Subcutaneous abdominal adipose tissue (tissue), 5 donors: ENCODE data around the gene ITSN1.

Experiments
- H3K27ac ChIP-seq: one replicate; pipeline ENCODE4 v1.7.0; 2013; ENCODE audit warnings: low read depth, mild to moderate bottlenecking, inconsistent platforms, low read length, moderate library complexity
- H3K27me3 ChIP-seq, 5 donors: one replicate each; pipeline ENCODE4 v1.7.0; 2013; ENCODE audit warnings: low read length in 5 of 5, inconsistent platforms in 1 of 5; ENCODE audit not compliant: control insufficient read depth in 5 of 5, insufficient read depth in 4 of 5
- H3K36me3 ChIP-seq, 5 donors: one replicate each; pipeline ENCODE4 v1.7.0; 2013; ENCODE audit warnings: low read length in 5 of 5; ENCODE audit not compliant: control insufficient read depth in 5 of 5, insufficient read depth in 5 of 5
- H3K4me1 ChIP-seq, 5 donors: one replicate each; pipeline ENCODE4 v1.7.0; 2013; ENCODE audit warnings: low read length in 5 of 5, mild to moderate bottlenecking in 3 of 5, moderate library complexity in 1 of 5; ENCODE audit not compliant: control insufficient read depth in 5 of 5, insufficient read depth in 5 of 5
- H3K4me3 ChIP-seq, 5 donors: one replicate each; pipeline ENCODE4 v1.7.0; 2013; ENCODE audit warnings: low read length in 5 of 5, low read depth in 1 of 5
- H3K9ac ChIP-seq, 5 donors: one replicate each; pipeline ENCODE4 v1.7.0; 2013; ENCODE audit warnings: low read length in 5 of 5, mild to moderate bottlenecking in 4 of 5, moderate library complexity in 3 of 5
- H3K9me3 ChIP-seq, 5 donors: one replicate each; pipeline ENCODE4 v1.7.0; 2013; ENCODE audit warnings: low read length in 5 of 5; ENCODE audit not compliant: control insufficient read depth in 5 of 5
- donor health status: healthy.
- donor health status: healthy.
- donor health status: healthy.
- donor health status: healthy.
- donor health status: healthy.

ITSN1 gene

DNA sequence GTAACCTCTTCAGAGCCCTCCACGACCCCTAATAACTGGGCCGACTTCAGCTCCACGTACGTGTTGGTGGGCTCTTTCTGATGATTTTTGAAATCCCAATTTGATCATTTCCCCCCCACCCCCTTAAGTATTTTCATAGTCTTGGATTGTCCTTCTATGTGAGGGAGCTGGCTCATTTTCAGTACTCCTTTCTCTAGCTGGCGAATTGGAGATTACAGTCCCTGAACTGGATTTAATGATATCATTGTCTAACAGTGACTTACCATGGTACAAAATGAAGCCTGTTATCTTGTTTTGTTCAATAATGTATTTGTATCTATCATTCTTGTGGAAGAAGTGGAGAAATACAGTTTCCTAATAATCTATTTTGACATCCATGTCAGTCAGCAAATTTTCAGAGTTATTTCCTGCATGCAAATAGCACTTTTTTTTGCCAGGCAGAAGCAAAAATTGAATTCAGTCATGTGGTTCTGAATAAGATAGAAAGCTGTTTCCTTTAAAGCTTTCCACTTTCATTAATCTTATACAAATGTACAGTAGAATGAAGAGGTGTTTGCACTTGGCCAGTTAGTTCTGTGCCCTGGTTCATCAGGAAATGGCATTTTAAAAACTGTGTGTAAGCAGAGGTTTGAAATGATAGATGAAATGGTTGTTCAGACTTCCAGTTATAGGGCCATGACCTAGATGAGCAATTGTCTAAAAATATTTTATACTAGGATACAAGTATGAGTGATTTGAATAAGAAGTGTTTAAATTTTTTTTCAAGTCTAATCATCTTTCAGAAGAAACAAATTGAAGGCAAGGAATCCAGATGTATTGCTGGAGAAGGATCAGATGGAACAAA is 169.1 kb downstream of the ITSN1 start:
- H3K27ac ChIP-seq: peak overlapping the region; percentile 96

DNA sequence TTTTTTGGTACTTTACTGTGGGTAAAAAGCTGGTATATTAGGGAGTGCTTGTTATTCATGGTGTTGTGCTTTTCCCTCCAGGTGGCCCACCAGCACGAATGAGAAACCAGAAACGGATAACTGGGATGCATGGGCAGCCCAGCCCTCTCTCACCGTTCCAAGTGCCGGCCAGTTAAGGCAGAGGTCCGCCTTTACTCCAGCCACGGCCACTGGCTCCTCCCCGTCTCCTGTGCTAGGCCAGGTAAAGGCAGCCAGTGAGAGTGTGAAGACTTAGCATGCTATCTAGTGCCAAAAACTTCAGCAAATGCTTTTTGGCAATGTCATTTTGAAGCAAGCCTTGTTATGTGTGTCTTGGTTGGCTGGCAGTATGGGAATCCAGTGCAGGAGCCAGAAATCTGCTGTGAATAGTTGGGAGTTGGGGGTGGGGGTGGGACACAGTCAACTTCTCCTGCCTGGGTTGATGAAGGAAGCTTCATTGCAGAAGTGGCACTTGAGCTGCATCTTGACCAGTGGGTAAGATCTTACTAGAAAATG is 171.6 kb downstream of the ITSN1 start:
- peaks cover 27 to 51% (median 43%) of the 10 kb centered on the region in 5 donors for H3K36me3 ChIP-seq
- H3K9ac ChIP-seq: peak overlapping the region in 1 of 5 donors; percentile 12
- H3K4me3 ChIP-seq: no peak overlapping the region
- no peaks in the 10 kb centered on the region for H3K27me3 ChIP-seq
- no peaks in the 10 kb centered on the region for H3K9me3 ChIP-seq
- peaks cover 8 to 74% (median 61%) of the 10 kb centered on the region in 5 donors for H3K4me1 ChIP-seq
- peak overlapping the region; percentile 45 for H3K27ac ChIP-seq

More for the DNA sequence above, 169.1 kb downstream of the ITSN1 start:
- Histone ChIP-seq H3K9ac (peak overlapping the region; percentile 37 to 57 (median 53)), H3K27me3 (no peaks in the 10 kb centered on the region), H3K4me3 (peak overlapping the region; percentile 12 to 45 (median 36)), H3K4me1 (peaks cover 11 to 68% (median 51%) of the 10 kb centered on the region in 5 donors), H3K9me3 (no peaks in the 10 kb centered on the region), H3K36me3 (peaks cover 12 to 35% (median 26%) of the 10 kb centered on the region in 5 donors)

GRCh38 chr21:33815143-33815707 is 172.9 kb downstream of the ITSN1 start:
- Histone ChIP-seq H3K27me3 (no peaks in the 10 kb centered on the region), H3K36me3 (peaks cover 32 to 57% (median 51%) of the 10 kb centered on the region in 5 donors), H3K9ac (no peak overlapping the region), H3K4me3 (no peak overlapping the region), H3K9me3 (no peaks in the 10 kb centered on the region), H3K4me1 (peaks cover 8 to 66% (median 55%) of the 10 kb centered on the region in 5 donors), H3K27ac (peak overlapping the region; percentile 45)

GRCh38 chr21:33816174-33816573 is 173.9 kb downstream of the ITSN1 start:
- Histone ChIP-seq H3K27me3 (no peaks in the 10 kb centered on the region), H3K9ac (no peak overlapping the region), H3K4me3 (no peak overlapping the region), H3K36me3 (peaks cover 35 to 60% (median 53%) of the 10 kb centered on the region in 5 donors), H3K4me1 (peaks cover 5 to 65% (median 55%) of the 10 kb centered on the region in 5 donors), H3K9me3 (no peaks in the 10 kb centered on the region), H3K27ac (peak overlapping the region; percentile 39)

- Histone ChIP-seq H3K4me3 (no peak overlapping the region), H3K4me1 (peaks cover 5 to 64% (median 55%) of the 10 kb centered on the region in 5 donors), H3K36me3 (peaks cover 35 to 60% (median 53%) of the 10 kb centered on the region in 5 donors), H3K27me3 (no peaks in the 10 kb centered on the region), H3K9ac (no peak overlapping the region), H3K27ac (peak overlapping the region; percentile 39), H3K9me3 (no peaks in the 10 kb centered on the region)
Observed at GRCh38 chr21:33817138-33817537, 174.8 kb downstream of the ITSN1 start.

GRCh38 chr21:33817663-33818451 is 175.6 kb downstream of the ITSN1 start:
- Histone ChIP-seq H3K27me3 (no peaks in the 10 kb centered on the region), H3K27ac (peak overlapping the region; percentile 39), H3K4me1 (peaks cover 5 to 59% (median 55%) of the 10 kb centered on the region in 5 donors), H3K36me3 (peaks cover 35 to 60% (median 53%) of the 10 kb centered on the region in 5 donors), H3K9ac (no peak overlapping the region), H3K9me3 (no peaks in the 10 kb centered on the region), H3K4me3 (no peak overlapping the region)

GRCh38 chr21:33820230-33820770 is 178.0 kb downstream of the ITSN1 start:
- no peaks in the 10 kb centered on the region for H3K9me3 ChIP-seq
- peaks cover 0 to 61% (median 46%) of the 10 kb centered on the region in 5 donors for H3K4me1 ChIP-seq
- peak overlapping the region; percentile 45 for H3K27ac ChIP-seq
- no peak overlapping the region for H3K4me3 ChIP-seq
- peaks cover 30 to 52% (median 42%) of the 10 kb centered on the region in 5 donors for H3K36me3 ChIP-seq
- H3K9ac ChIP-seq: peak overlapping the region in 1 of 5 donors; percentile 5
- H3K27me3 ChIP-seq: no peaks in the 10 kb centered on the region

GRCh38 chr21:33820798-33821197 is 178.5 kb downstream of the ITSN1 start:
- no peaks in the 10 kb centered on the region for H3K27me3 ChIP-seq
- peak overlapping the region; percentile 45 for H3K27ac ChIP-seq
- H3K4me3 ChIP-seq: no peak overlapping the region
- H3K9ac ChIP-seq: peak overlapping the region in 1 of 5 donors; percentile 5
- H3K36me3 ChIP-seq: peaks cover 30 to 47% (median 39%) of the 10 kb centered on the region in 5 donors
- no peaks in the 10 kb centered on the region for H3K9me3 ChIP-seq
- H3K4me1 ChIP-seq: peaks cover 0 to 63% (median 48%) of the 10 kb centered on the region in 5 donors

GRCh38 chr21:33821503-33822322 is 179.4 kb downstream of the ITSN1 start:
- Histone ChIP-seq H3K27ac (peak overlapping the region; percentile 45), H3K36me3 (peaks cover 23 to 37% (median 33%) of the 10 kb centered on the region in 5 donors)

More at GRCh38 chr21:33821503-33822322, 179.4 kb downstream of the ITSN1 start:
- Histone ChIP-seq H3K4me1 (peaks cover 0 to 68% (median 52%) of the 10 kb centered on the region in 5 donors), H3K27me3 (no peaks in the 10 kb centered on the region), H3K9me3 (no peaks in the 10 kb centered on the region), H3K4me3 (no peak overlapping the region), H3K9ac (peak overlapping the region in 2 of 5 donors; percentile 4 to 32)
